SHP77 treated with DMSO at 0.1 percent for 48 hours (cell line): Measurements from ENCODE around the gene APLF.
"Not testable (repeated sequence)": the region's sequence is repeated elsewhere in the genome, so short reads cannot be mapped to it uniquely, and the experiment has no call there.

ENCODE experiments used
- DNase-seq: peaks from one replicate; lab custom pipeline; 2025; lab: John Stamatoyannopoulos, UW

APLF gene

GRCh38 chr2:68476454-68476853 lies 9.1 kb downstream of the APLF start:
- DNase-seq: no peak

GRCh38 chr2:68478688-68479087 lies 11.3 kb downstream of the APLF start:
- DNase-seq: no peak

- DNase-seq: no peak
These were observed 15.0 kb downstream of the APLF start for GRCh38 chr2:68482296-68482820.

DNA sequence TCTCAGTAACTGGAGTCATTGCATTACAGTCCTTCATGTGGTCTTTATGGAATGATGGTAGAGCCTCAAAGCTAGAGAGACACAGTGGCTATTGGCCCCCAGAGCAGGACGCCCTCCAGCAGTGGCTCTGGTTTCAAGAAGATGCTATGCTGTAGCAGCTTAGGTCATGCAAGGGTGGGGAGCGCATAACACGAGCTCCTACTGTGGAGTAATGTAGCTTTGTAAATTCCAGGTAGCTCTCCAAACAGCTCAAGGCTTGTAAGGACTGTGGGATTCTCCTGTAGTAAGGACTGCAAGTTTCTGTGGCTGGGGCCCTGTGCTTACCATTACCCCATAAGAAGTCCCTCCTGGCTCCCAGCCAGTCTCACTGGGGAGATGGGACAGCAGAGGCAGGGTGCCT lies 15.6 kb downstream of the APLF start:
- DNase-seq: no peak

GRCh38 chr2:68487773-68488355 lies 20.5 kb downstream of the APLF start:
- no peak for DNase-seq

DNA sequence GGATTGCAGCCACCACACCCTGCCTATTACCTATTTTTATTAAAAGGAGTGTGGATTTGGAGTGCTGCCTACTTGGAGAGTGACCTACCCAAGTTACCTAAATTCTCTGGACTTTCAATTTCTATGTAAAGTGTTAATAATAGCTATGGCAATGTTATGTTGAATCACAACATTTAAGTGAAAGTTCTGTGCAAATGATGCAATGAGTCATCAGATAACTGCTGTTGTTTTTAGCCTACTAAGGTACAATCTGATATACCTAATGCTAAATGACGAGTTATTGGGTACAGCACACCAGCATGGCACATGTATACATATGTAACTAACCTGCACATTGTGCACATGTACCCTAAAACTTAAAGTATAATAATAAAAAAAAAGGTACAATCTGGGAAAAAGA lies 21.2 kb downstream of the APLF start:
- DNase-seq: not testable (repeated sequence)

DNA sequence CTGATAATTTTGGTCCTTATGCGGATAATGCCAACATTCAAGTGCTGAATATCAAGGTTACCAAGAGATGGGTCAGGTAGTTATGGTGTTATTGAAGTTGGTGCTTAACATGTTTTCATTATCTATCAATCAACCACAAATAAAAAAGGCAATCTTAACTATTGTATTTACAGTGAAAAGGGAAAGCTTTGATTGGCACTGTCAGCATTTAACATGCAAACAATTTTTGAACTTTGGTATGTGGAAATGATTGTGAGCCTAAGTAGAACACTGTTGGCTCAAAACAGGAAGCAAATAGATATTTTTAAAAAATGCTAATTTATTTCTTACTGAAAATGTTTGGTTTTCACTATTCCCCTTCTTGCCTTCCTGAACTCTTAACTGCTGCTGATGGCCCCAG lies 21.9 kb downstream of the APLF start:
- no peak for DNase-seq

DNA sequence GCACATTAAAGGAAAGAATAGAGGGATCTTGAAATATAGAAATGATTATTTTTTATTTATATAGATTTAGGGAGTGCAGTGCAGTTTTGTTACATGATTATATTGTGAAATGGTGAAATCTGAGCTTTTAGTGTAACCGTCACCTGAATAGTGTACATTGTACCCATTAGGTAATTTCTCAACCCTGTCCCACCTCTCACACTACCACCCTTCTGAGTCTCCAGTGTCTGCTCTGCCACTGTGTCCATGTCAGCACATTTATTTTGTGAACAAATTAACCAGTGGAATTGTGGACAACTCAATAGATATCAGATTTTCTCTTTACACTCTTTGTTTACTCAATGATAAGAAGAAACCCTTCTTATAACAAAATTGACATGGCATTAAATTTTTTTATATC lies 24.2 kb downstream of the APLF start:
- DNase-seq: no peak

DNA sequence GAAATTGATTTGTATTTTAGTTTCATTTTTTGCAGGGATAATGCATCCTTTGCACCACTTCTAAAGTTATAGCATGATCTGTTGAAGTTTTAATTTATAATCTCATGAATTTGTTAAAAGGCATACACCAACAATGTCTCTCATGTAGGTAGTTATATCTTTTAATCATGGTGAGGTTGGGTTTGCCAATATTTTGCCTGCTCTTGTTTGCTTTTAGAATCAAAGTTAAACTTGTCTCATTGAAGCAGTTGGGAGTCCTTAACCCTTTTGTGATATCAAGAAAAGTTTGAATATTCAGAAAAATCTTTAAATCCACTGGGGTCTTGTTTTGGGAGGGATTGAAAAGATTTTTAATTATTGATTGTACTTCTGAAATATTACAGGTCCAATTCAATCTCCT lies 31.7 kb downstream of the APLF start:
- DNase-seq: no peak

DNA sequence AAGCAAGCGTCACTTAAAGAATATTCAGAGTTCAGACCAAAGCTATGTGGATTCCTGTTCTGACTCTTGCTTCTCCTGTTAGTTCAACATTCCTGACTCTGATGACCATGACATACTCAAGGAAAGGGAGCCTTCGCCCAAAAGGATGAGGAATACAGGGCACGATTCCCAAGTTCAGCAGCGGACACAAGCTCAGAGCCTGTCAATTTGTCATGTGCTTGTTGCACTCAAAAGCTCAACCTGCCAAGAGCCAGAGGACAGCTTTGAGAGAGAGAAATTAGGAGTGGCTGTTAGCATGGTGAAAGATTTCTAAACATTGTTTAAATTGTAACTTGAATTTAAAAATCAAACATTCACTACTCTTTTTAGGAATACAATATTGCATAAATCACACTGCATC lies 33.3 kb downstream of the APLF start:
- DNase-seq: no peak

- DNase-seq: no peak
These were observed 34.4 kb downstream of the APLF start for GRCh38 chr2:68501768-68502167.

GRCh38 chr2:68505603-68506159 lies 38.3 kb downstream of the APLF start:
- DNase-seq: no peak

- no peak for DNase-seq
These were observed 38.8 kb downstream of the APLF start for GRCh38 chr2:68506170-68506569.

GRCh38 chr2:68512326-68512725 lies 44.9 kb downstream of the APLF start:
- no peak for DNase-seq

GRCh38 chr2:68512966-68513365 lies 45.6 kb downstream of the APLF start:
- no peak for DNase-seq

DNA sequence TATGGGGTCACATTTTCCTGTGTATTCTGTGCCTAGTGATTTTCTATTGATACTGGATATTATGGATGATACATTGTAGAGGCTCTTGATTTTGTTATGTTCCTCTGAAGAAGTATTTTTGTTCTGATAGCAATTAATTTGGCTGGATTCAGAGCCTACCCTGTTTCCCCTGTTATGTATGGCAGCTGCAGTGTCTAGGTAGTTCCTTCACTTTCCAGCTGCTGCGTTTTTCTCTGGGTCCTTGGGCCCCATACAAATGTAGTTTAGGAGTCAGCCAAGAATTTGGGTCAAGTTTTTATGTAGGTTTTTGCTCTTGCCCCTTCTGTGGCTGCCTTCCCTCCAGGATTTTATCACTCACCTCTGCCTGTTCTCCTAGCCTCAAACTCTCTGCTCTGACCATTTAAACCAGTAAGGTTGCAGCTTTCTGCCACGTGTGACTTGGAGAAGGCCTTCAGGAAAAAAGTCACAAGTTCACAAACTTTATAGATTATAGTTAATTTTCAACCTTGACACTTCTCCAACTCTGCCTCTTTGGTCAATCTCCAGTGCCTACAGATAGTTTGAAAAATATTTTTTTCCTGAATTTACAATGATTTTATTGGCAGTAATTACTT lies 47.0 kb downstream of the APLF start:
- no peak for DNase-seq

DNA sequence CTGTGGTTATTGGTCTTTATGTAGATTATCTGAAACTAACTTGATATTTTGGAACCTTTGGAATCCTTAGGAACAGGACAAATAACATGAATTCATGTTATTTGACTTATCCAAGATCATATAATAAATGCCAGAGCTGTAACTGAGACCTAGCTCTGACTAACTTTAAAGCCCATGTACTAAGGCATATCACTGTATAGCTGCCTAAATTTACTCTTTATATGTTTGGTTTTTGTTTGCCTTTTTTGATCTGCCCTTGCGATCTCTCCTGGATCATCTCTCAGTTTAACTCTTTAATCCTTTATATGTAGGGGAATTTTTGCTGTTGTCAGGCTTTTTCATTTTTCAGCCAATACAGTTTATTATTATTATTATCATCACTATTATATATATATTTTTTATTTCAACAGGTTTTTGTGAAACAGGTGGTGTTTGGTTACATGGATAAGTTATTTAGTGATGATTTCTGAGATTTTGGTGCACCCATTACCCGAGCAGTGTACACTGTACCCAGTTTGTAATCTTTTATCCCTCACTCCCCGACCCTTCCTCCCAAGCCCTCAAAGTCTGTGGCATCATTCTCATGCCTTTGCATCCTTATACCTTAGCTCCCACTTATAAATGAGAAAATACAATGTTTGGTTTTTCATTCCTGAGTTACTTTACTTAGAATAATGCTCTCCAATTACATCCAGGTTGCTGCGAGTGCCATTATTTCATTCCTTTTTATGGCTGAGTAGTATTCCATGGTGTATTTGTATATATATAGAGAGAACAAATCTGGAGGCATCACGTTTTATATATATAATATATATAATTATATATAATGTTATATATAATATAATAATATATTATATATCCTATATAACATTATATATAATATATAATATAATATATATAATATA lies 48.9 kb downstream of the APLF start:
- no peak for DNase-seq

DNA sequence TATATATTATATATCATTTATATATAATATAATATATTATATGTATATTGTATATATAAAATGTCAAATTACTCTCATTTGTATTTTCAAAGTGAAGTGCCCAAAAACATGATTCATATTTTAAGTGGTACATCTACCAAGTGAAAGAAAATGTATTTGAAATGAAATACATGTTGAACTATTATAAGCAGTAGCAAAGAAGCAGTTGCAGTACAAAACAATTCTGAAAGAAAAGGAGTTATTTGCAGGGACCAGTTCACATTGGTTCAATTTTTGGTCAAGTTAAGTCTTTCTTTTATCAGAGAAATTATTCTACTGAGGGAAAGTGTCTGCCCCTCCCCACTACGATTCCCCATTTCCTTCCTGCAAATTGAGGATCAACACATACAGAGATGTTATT lies 51.9 kb downstream of the APLF start:
- DNase-seq: no peak

GRCh38 chr2:68521037-68521436 lies 53.7 kb downstream of the APLF start:
- DNase-seq: no peak

DNA sequence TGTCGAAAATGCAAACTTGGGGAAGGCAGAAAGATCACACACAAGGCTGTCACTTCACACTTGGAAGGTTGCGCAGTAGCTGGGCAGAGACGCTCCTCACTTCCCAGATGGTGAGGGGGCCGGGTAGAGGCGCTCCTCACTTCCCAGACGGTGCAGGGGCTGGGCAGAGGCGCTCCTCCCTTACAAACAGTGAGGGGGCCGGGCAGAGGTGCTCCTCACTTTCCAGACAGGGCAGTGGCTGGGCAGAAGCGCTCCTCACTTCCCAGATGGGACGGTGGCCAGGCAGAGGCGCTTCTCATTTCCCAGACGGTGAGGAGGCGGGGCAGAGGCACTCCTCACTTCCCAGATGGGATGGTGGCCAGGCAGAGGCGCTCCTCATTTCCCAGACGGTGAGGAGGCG lies 59.6 kb downstream of the APLF start:
- not testable (repeated sequence) for DNase-seq

GRCh38 chr2:68527343-68528081 lies 60.1 kb downstream of the APLF start:
- not testable (repeated sequence) for DNase-seq

DNA sequence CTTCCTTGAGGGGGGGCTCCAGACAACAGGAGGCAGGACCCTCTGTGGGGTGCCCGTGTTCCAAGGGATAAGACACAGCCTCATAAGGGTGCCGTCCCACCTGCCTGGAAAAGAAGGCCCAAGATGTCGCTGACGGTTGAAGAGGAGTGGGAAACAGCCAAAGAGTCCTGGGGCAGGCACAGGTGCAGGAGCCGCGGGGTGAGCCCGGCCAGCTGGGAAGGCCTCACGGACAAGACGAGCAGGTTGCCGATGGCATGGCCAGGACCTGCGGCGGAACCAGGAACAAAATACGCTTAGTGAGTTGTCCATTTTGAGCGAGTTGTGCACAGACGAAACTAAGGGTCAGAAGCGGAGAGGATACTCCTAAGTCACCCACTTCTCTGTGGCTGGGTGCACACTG lies 61.8 kb downstream of the APLF start:
- not testable (repeated sequence) for DNase-seq
